GM11168 (cell line): Measurements from ENCODE around the gene DOCK2.
"Not testable (repeated sequence)": the region's sequence is repeated elsewhere in the genome, so short reads cannot be mapped to it uniquely, and the experiment has no call there.

Experiments
- in situ Hi-C: fragments of 300-500 bp; cut with MboI; formaldehyde crosslinking; loops from one replicate; pipeline ENCODE4 v1.12.0; 2022; ENCODE audit warnings: low sequenced_read_pairs; ENCODE audit not compliant: unreplicated experiment

Gene DOCK2

GRCh38 chr5:169918228-169918627 is 281.2 kb downstream of the DOCK2 start:
- in situ Hi-C loops = no loop called here

DNA sequence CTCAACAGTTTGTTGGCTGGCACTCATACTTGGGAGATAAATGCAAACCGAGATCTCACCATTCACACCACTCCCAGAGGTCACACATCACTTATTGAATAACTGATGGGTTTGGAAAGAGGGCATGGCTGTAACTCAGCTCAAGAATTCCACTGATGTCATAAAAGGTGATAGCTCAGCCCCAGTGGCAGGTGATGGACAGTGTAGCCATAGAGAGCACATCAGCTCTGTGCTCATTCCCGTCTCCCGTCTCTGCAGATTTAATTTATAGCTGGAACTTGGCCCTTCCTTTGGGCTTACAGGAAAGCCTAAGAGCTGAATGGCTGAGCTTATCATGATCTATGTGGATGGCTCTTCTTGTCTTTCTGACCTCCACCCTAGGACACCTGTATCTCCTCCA is 283.4 kb downstream of the DOCK2 start:
- in situ Hi-C loops = no loop called here

DNA sequence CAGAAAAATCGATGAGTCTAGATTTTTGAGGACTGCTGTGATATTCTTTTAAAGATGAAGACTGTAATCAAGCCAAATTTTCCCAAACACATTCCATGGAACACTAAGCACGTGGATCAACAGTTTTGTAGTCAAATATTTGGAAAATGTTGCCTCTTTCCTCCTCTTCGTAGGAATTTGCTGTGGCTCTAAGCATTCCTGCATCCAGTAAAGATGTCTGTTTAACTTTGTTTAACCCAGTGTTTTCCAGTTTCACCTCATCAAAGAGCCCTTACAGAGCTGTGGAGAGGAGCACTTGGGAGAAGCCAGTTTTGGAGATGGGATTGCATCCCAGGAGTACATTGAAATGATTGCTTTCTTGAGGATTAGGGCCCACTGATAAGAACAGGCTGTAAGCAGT is 284.3 kb downstream of the DOCK2 start:
- in situ Hi-C loops = no loop called here

DNA sequence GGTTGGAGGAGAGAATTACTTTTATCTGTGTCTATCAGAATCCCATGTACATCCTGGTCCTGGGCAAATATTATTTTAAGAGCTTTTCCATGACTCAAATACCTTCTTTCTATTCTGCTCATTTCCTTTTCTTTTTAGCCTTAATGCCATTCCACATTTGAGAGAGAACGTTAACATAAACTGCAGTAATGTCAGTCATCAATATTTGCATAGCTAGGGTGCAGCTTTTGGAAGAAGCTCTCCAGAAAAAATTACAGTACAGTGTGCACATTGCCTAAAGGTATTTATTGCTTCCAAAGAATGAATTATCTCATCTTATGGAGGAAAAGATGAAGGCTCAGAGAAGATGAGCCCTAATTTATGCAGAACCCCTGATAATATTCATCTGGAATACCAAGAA is 284.9 kb downstream of the DOCK2 start:
- in situ Hi-C loops = no loop called here

- in situ Hi-C loops = no loop called here
Observed at GRCh38 chr5:169922474-169922873, 285.4 kb downstream of the DOCK2 start.

- in situ Hi-C loops = no loop called here
Observed at GRCh38 chr5:169923988-169924387, 286.9 kb downstream of the DOCK2 start.

GRCh38 chr5:169933127-169933526 is 296.1 kb downstream of the DOCK2 start:
- in situ Hi-C loops = no loop called here

GRCh38 chr5:169933616-169934015 is 296.5 kb downstream of the DOCK2 start:
- in situ Hi-C loops = no loop called here

- in situ Hi-C loops = no loop called here
Observed at GRCh38 chr5:169934990-169935389, 297.9 kb downstream of the DOCK2 start.

GRCh38 chr5:169935762-169936161 is 298.7 kb downstream of the DOCK2 start:
- in situ Hi-C loops = no loop called here

- in situ Hi-C loops = no loop called here
Observed at GRCh38 chr5:169938439-169938838, 301.4 kb downstream of the DOCK2 start.

DNA sequence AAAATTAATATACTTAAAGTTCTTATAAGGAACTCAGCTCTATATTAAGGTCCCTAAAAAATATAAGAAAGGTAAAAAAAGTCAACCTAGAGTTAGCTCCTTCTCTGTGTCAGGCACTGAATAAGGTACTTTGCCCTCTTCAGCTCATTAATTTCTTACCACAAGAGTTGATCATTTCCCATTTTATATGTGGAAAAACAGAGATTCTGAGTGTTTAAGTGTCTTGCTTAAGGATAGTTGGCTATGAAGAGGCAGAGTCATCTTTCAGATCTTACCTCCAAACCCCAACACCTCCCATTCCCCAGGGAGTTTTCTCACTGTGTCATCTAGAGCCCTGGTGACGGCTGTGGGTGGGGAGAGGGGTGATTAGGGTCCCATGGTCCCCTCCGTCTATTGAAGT is 302.7 kb downstream of the DOCK2 start:
- in situ Hi-C loops = no loop called here

- in situ Hi-C loops = no loop called here
Observed at GRCh38 chr5:169941542-169941941, 304.5 kb downstream of the DOCK2 start.

GRCh38 chr5:169942181-169942580 is 305.1 kb downstream of the DOCK2 start:
- in situ Hi-C loops = no loop called here

GRCh38 chr5:169943026-169943425 is 306.0 kb downstream of the DOCK2 start:
- in situ Hi-C loops = no loop called here

DNA sequence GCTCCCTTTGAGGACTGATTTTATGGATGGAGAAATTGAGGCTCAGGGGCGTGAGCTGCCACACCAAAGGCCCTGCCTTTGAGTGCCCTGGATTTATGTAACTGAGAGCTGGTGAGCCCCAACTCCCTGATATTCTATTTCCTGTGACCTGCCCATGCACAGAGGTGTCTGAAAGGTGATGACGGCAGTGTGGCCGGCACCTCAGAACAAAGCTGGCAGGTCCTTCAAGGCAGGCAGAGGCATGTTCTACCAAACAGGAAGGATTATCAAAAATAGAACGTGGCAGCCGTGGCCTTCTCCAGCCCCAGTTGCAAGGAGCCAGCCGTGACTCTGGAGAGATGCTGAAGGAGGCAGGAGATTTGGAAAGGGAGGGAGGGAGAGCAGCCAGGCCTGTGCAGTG is 307.0 kb downstream of the DOCK2 start:
- in situ Hi-C loops = no loop called here

DNA sequence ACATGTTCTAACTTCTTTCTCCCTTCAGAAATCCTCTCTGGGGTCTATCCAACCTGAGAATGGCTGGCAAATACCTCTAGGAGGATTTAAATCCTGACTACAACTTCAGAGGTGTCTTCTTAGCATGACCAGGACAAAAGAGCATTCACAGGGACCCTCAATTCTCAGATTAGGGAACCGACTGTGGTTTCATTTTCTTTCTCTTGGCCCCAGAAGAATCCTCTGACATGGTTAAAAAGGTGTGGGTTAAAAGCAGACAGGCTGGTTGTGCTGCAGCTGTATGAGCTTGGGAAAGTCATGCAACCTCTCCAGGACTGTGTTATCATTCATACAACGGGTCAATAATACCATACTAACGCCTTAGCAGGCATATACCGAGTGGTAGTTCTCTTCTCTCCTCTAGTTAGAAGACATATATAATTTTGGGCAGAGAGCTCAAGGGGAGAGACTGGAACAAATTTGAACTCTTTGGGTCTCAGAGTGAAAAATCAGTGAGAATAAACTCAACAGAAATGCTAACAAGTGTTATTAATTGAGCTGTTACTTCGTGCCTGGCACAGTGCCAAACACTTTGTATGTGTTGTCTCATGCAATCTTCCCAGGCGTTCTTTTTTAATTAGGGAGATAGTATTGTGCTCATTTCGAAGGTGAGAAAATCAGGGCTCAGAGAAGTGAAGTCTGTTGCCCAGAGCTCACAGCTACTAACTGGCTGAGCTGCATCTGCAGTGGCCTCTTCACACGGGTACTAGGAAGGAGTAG is 308.0 kb downstream of the DOCK2 start:
- in situ Hi-C loops = no loop called here

GRCh38 chr5:169945831-169946261 is 308.8 kb downstream of the DOCK2 start:
- in situ Hi-C loops = no loop called here

DNA sequence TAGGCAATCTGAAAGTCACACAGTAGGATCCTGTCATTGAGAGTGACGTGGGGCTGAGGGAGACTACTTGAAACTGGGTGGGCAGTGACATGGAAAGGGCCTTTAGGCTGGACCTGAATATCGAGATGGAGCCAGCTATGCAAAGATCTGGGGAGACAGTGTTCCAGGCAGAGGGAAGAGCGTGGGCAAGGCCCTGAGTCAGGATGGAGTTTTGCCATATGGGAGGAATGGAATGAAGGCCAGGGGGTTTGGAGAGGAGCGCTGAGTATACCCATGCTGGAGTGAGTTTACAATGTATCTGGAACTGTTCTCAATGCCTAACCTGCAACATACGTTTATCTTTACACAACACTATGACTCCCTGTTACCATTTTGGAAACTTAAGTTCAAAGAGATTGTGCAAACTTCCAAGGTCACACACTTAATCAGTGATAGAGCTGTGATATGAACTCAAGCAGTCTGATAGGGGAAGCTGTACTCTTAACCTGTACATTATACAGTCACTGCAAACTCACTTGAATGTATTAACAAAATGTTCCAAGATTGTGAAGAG is 309.7 kb downstream of the DOCK2 start:
- in situ Hi-C loops = no loop called here

DNA sequence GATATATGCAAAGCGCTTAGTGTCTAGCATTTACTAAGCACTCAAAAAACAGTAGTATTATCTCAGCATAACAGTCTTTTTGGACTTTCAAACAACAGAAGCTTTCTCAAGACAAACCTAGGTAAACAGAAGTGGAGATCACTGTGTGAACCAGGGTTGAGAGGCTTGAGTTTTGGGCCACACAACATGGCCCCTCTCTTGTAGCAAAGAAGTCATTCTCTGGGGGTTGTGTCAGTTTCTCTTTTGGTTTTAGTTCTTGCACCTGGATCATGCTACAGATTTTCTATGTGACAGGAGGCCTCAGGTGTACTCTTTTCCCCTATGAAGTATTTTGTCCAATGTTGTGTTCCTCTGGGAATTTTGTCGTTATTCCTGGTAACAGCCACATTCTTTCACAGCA is 313.3 kb downstream of the DOCK2 start:
- in situ Hi-C loops = no loop called here

DNA sequence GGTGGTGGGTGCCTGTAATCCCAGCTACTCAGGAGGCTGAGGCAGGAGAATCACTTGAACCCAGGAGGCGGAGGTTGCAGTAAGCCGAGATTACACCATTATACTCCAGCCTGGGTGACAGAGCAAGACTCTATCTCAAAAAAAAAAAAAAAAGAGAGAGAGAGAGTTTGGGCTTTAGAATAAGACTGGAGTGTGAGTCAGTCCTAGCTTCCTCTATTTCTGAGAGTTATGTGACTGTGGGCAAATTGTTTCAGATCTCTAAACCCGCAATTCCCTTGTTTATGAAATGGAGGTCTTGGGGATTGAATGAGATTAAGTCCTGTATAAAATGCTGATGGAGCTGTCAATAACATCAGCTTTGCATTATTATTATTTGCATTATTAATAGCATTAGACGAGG is 316.1 kb downstream of the DOCK2 start:
- in situ Hi-C loops = not testable (repeated sequence)

GRCh38 chr5:169954786-169955185 is 317.7 kb downstream of the DOCK2 start:
- in situ Hi-C loops = no loop called here
